ENCODE data around the gene CPED1.

The CPED1 gene

GRCh38 chr7:120987683-120988590 is 574 bp upstream of the CPED1 start:
- H3K27ac ChIP-seq, result no peak overlapping the region

GRCh38 chr7:120989257-120990220 is 1.0 kb downstream of the CPED1 start:
- no peak for TF ChIP-seq CTCF (conservative IDR thresholded peaks at IDR 0.05)
- no peak overlapping the region for H3K27ac ChIP-seq

More at GRCh38 chr7:120987683-120988590, 574 bp upstream of the CPED1 start:
- TF ChIP-seq CTCF (conservative IDR thresholded peaks at IDR 0.05), result peak; percentile 95

GRCh38 chr7:120990468-120991118 is 2.1 kb downstream of the CPED1 start:
- H3K27ac ChIP-seq, result no peak overlapping the region
- no peak for TF ChIP-seq CTCF (conservative IDR thresholded peaks at IDR 0.05)

GRCh38 chr7:120991161-120991560 is 2.6 kb downstream of the CPED1 start:
- H3K27ac ChIP-seq, result no peak overlapping the region
- no peak for TF ChIP-seq CTCF (conservative IDR thresholded peaks at IDR 0.05)

GRCh38 chr7:120991581-120991980 is 3.1 kb downstream of the CPED1 start:
- H3K27ac ChIP-seq, result no peak overlapping the region
- no peak for TF ChIP-seq CTCF (conservative IDR thresholded peaks at IDR 0.05)

- H3K27ac ChIP-seq, result no peak overlapping the region
- TF ChIP-seq CTCF (conservative IDR thresholded peaks at IDR 0.05), result no peak
Observed at GRCh38 chr7:120992272-120992964, 3.9 kb downstream of the CPED1 start.
